ENCODE data around the gene C3orf18.

DNA sequence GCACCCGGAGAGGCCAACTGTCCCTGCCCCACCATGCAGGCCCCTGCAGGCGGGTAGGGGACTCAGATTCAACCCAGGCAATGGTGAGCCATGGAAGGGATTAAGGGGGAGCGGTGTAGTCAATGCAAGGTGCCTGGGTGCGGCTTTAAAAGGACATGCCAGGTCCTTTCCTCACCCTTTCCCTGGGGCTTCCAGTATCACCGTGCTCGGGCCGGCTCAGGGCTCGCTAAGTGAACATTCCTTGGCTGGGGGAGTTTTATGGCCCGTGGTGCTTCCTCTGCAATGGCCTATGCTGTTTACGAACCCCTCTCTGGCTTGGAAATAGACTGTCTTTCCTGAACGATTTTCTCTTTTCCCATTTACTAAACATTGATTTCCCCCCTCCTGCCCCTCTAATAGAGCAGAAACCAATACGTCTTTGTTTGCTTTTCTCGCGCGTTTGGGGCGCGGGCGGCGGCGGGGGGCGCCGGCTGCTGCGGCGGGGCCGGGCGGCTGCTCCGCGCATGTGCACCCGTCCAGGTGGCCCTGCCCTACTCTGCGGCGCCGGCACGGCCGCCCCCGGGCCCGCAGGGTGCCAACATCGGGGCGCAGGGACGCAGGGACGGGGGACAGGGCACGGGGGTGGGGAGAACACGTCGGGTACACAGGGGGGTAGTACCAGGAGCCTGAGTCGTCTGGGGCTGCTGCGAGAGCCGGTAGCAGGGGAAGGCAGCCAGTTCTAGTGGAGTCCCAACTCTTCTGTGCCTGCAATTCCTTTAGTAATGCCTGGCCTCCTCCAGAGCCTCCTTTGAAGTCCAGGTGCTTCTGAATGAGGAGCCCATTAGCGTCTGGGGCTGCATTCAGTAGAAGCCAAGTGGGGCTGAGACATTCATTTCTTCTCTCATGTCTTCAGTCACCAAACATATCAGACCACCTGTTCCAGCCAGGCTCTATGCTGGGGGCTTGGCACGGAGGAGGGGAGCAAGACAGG is 37.3 kb downstream of the C3orf18 start:
- no peak for TF ChIP-seq POLR2AphosphoS5 (IDR thresholded peaks at IDR 0.05; ENCODE audit: low read depth, low read length)
- TF ChIP-seq, protein P1, sequence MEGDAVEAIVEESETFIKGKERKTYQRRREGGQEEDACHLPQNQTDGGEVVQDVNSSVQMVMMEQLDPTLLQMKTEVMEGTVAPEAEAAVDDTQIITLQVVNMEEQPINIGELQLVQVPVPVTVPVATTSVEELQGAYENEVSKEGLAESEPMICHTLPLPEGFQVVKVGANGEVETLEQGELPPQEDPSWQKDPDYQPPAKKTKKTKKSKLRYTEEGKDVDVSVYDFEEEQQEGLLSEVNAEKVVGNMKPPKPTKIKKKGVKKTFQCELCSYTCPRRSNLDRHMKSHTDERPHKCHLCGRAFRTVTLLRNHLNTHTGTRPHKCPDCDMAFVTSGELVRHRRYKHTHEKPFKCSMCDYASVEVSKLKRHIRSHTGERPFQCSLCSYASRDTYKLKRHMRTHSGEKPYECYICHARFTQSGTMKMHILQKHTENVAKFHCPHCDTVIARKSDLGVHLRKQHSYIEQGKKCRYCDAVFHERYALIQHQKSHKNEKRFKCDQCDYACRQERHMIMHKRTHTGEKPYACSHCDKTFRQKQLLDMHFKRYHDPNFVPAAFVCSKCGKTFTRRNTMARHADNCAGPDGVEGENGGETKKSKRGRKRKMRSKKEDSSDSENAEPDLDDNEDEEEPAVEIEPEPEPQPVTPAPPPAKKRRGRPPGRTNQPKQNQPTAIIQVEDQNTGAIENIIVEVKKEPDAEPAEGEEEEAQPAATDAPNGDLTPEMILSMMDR (IDR thresholded peaks at IDR 0.05), result no peak
- TF ChIP-seq, protein P2, sequence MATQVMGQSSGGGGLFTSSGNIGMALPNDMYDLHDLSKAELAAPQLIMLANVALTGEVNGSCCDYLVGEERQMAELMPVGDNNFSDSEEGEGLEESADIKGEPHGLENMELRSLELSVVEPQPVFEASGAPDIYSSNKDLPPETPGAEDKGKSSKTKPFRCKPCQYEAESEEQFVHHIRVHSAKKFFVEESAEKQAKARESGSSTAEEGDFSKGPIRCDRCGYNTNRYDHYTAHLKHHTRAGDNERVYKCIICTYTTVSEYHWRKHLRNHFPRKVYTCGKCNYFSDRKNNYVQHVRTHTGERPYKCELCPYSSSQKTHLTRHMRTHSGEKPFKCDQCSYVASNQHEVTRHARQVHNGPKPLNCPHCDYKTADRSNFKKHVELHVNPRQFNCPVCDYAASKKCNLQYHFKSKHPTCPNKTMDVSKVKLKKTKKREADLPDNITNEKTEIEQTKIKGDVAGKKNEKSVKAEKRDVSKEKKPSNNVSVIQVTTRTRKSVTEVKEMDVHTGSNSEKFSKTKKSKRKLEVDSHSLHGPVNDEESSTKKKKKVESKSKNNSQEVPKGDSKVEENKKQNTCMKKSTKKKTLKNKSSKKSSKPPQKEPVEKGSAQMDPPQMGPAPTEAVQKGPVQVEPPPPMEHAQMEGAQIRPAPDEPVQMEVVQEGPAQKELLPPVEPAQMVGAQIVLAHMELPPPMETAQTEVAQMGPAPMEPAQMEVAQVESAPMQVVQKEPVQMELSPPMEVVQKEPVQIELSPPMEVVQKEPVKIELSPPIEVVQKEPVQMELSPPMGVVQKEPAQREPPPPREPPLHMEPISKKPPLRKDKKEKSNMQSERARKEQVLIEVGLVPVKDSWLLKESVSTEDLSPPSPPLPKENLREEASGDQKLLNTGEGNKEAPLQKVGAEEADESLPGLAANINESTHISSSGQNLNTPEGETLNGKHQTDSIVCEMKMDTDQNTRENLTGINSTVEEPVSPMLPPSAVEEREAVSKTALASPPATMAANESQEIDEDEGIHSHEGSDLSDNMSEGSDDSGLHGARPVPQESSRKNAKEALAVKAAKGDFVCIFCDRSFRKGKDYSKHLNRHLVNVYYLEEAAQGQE (IDR thresholded peaks at IDR 0.05; ENCODE audit: insufficient read depth in 1 of 2, low read depth in 2 of 2, low read length in 1 of 2), result no peak

Measured in Panc1 (cell line).